ENCODE results near the gene HOXD11. TPM values are rescaled to one million over a fixed set of nuclear protein-coding genes. Genes with fewer than 3 reads are reported as not detected.

HOXD11 gene
- total and polyA plus RNA-seq, 5 donors: not detected

- intact Hi-C loops (cut with DNase I): loop anchor here in 3 of 4 donors (5.0 to 10.0 kb wide), 3 partner anchors 412 to 725 kb away; no protein-coding TSS in a partner anchor
- no peak overlapping the region for H3K27ac ChIP-seq (ENCODE audit: low read length)
- H3K4me3 ChIP-seq (ENCODE audit: low read length): peak overlapping the region; percentile 26
- peaks cover 3% of the 10 kb centered on the region for H3K27me3 ChIP-seq (ENCODE audit: control insufficient read depth, insufficient read depth)
- DNase-seq (peak; percentile 56 to 86 (median 78)), ATAC-seq (peak; percentile 83 to 92)
- no peaks in the 10 kb centered on the region for H3K9me3 ChIP-seq (ENCODE audit: control insufficient read depth, low read length)
- 2% methylated on average over 45 of the region's 45 CpGs for WGBS
- H3K4me1 ChIP-seq (ENCODE audit: control insufficient read depth, insufficient read depth, low read length): peaks cover 5% of the 10 kb centered on the region
Observed at GRCh38 chr2:176096986-176097819, 9.9 kb upstream of the HOXD11 start.

- Histone ChIP-seq H3K4me3 (ENCODE audit: low read length) (no peak overlapping the region), H3K9me3 (ENCODE audit: control insufficient read depth, low read length) (no peaks in the 10 kb centered on the region), H3K27me3 (ENCODE audit: control insufficient read depth, insufficient read depth) (peaks cover 3% of the 10 kb centered on the region), H3K27ac (ENCODE audit: low read length) (no peak overlapping the region), H3K4me1 (ENCODE audit: control insufficient read depth, insufficient read depth, low read length) (peaks cover 5% of the 10 kb centered on the region)
- 2% methylated on average over 18 of the region's 18 CpGs for WGBS
- DNase-seq: no peak
- intact Hi-C loops (cut with DNase I): loop anchor here in 3 of 4 donors (5.0 to 10.0 kb wide), 3 partner anchors 413 to 726 kb away; no protein-coding TSS in a partner anchor
- ATAC-seq: no peak
Observed at GRCh38 chr2:176097820-176098365, 9.2 kb upstream of the HOXD11 start.

GRCh38 chr2:176098366-176099158 lies 8.5 kb upstream of the HOXD11 start:
- Histone ChIP-seq H3K9me3 (ENCODE audit: control insufficient read depth, low read length) (no peaks in the 10 kb centered on the region), H3K4me1 (ENCODE audit: control insufficient read depth, insufficient read depth, low read length) (no peaks in the 10 kb centered on the region), H3K27me3 (ENCODE audit: control insufficient read depth, insufficient read depth) (peaks cover 3% of the 10 kb centered on the region), H3K4me3 (ENCODE audit: low read length) (no peak overlapping the region), H3K27ac (ENCODE audit: low read length) (no peak overlapping the region)
- intact Hi-C loops (cut with DNase I): loop anchor here in 3 of 4 donors (5.0 to 10.0 kb wide), 3 partner anchors 414 to 726 kb away; no protein-coding TSS in a partner anchor
- ATAC-seq (no peak), DNase-seq (no peak)
- 3% methylated on average over 35 of the region's 35 CpGs for WGBS

- WGBS: 4% methylated on average over 30 of the region's 30 CpGs
- H3K4me1 ChIP-seq (ENCODE audit: control insufficient read depth, insufficient read depth, low read length): no peaks in the 10 kb centered on the region
- ATAC-seq (no peak), DNase-seq (no peak)
- no peaks in the 10 kb centered on the region for H3K9me3 ChIP-seq (ENCODE audit: control insufficient read depth, low read length)
- H3K27ac ChIP-seq (ENCODE audit: low read length): no peak overlapping the region
- intact Hi-C loops (cut with DNase I): loop anchor here in 3 of 4 donors (5.0 to 10.0 kb wide), 3 partner anchors 414 to 727 kb away; no protein-coding TSS in a partner anchor
- no peak overlapping the region for H3K4me3 ChIP-seq (ENCODE audit: low read length)
- peaks cover 3% of the 10 kb centered on the region for H3K27me3 ChIP-seq (ENCODE audit: control insufficient read depth, insufficient read depth)
Observed at GRCh38 chr2:176099159-176099727, 7.8 kb upstream of the HOXD11 start.

GRCh38 chr2:176099728-176100546 lies 7.1 kb upstream of the HOXD11 start, which contains the start of gene HOXD12:
Gene HOXD12, plus strand, starts transcription at chr2:176099795. Its CDS starts 7 bp downstream, at chr2:176099802.
- peaks cover 3% of the 10 kb centered on the region for H3K27me3 ChIP-seq (ENCODE audit: control insufficient read depth, insufficient read depth)
- 4% methylated on average over 70 of the region's 70 CpGs for WGBS
- H3K4me1 ChIP-seq (ENCODE audit: control insufficient read depth, insufficient read depth, low read length): no peaks in the 10 kb centered on the region
- no peak within 1 kb of the TSS for H3K27ac ChIP-seq (ENCODE audit: low read length)
- no peaks in the 10 kb centered on the region for H3K9me3 ChIP-seq (ENCODE audit: control insufficient read depth, low read length)
- no peak for ATAC-seq
- intact Hi-C loops (cut with DNase I): loop anchor here in 3 of 4 donors (5.0 to 10.0 kb wide), 3 partner anchors 415 to 728 kb away; no protein-coding TSS in a partner anchor
- H3K4me3 ChIP-seq (ENCODE audit: low read length): no peak within 1 kb of the TSS
- no peak for DNase-seq

- no peaks in the 10 kb centered on the region for H3K9me3 ChIP-seq (ENCODE audit: control insufficient read depth, low read length)
- H3K4me1 ChIP-seq (ENCODE audit: control insufficient read depth, insufficient read depth, low read length): no peaks in the 10 kb centered on the region
- DNase-seq: no peak
- intact Hi-C loops (cut with DNase I): no loop called here
- peaks cover under 1% of the 10 kb centered on the region for H3K27me3 ChIP-seq (ENCODE audit: control insufficient read depth, insufficient read depth)
- ATAC-seq: no peak
- WGBS: 9% methylated on average over 28 of the region's 28 CpGs
- H3K4me3 ChIP-seq (ENCODE audit: low read length): no peak overlapping the region
- H3K27ac ChIP-seq (ENCODE audit: low read length): no peak overlapping the region
Observed at GRCh38 chr2:176100547-176101140, 6.4 kb upstream of the HOXD11 start.

- ATAC-seq (no peak), DNase-seq (no peak)
- no peak overlapping the region for H3K27ac ChIP-seq (ENCODE audit: low read length)
- H3K27me3 ChIP-seq (ENCODE audit: control insufficient read depth, insufficient read depth): no peaks in the 10 kb centered on the region
- H3K9me3 ChIP-seq (ENCODE audit: control insufficient read depth, low read length): no peaks in the 10 kb centered on the region
- intact Hi-C loops (cut with DNase I): no loop called here
- H3K4me1 ChIP-seq (ENCODE audit: control insufficient read depth, insufficient read depth, low read length): no peaks in the 10 kb centered on the region
- WGBS: 6% methylated on average over 2 of the region's 2 CpGs
- no peak overlapping the region for H3K4me3 ChIP-seq (ENCODE audit: low read length)
Observed at GRCh38 chr2:176101216-176101830, 5.8 kb upstream of the HOXD11 start.

- H3K4me1 ChIP-seq (ENCODE audit: control insufficient read depth, insufficient read depth, low read length): no peaks in the 10 kb centered on the region
- DNase-seq (no peak), ATAC-seq (no peak)
- no peak overlapping the region for H3K4me3 ChIP-seq (ENCODE audit: low read length)
- no peaks in the 10 kb centered on the region for H3K9me3 ChIP-seq (ENCODE audit: control insufficient read depth, low read length)
- intact Hi-C loops (cut with DNase I): no loop called here
- H3K27me3 ChIP-seq (ENCODE audit: control insufficient read depth, insufficient read depth): no peaks in the 10 kb centered on the region
- WGBS: 29% methylated on average over 5 of the region's 5 CpGs
- no peak overlapping the region for H3K27ac ChIP-seq (ENCODE audit: low read length)
Observed at GRCh38 chr2:176101842-176102241, 5.2 kb upstream of the HOXD11 start.

GRCh38 chr2:176102309-176102866 lies 4.7 kb upstream of the HOXD11 start:
- ATAC-seq (no peak), DNase-seq (no peak)
- 17% methylated on average over 7 of the region's 7 CpGs for WGBS
- Histone ChIP-seq H3K4me1 (ENCODE audit: control insufficient read depth, insufficient read depth, low read length) (no peaks in the 10 kb centered on the region), H3K27me3 (ENCODE audit: control insufficient read depth, insufficient read depth) (no peaks in the 10 kb centered on the region), H3K27ac (ENCODE audit: low read length) (no peak overlapping the region), H3K9me3 (ENCODE audit: control insufficient read depth, low read length) (no peaks in the 10 kb centered on the region), H3K4me3 (ENCODE audit: low read length) (no peak overlapping the region)
- intact Hi-C loops (cut with DNase I): no loop called here
